GM20431 (cell line): ENCODE results near the gene THTPA.

Experiments
- in situ Hi-C: fragments of 300-500 bp; cut with MseI, MboI; formaldehyde crosslinking; loops from one replicate; pipeline ENCODE4 v1.15.0; 2020; ENCODE audit warnings: low sequenced_read_pairs; ENCODE audit not compliant: unreplicated experiment

Gene THTPA

DNA sequence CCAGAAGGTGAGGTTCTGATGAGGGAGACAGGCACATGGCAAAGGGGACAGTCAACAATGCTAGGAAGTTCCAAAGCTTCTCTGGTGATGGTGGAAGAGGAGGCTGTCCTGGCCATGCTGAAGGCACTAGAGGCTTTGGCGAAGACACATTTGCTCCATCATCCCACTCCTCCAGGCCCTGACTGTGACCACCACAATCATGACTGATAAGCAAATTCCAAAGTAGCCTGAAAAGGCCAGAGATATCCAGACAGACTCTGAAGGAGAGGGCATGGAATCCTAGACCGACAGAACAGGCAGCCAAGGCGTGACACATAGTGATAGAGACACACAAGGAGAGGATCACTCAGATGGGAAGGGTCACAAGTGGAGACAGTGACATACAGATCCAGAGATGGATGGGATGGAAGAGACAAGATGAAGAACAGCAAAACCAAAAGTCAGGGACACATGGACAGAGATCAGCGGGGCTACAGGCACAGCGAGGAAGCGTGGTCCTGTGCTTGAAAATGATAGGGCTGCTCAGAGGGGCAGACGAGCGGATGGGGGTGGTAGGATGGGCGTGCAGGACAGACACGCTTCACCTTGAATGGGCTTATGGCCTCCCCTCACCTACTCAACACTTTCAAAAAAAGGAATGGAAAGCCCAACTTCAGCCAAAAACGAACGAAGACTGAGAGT is 5.8 kb upstream of the THTPA start:
- in situ Hi-C loops, result no loop called here

DNA sequence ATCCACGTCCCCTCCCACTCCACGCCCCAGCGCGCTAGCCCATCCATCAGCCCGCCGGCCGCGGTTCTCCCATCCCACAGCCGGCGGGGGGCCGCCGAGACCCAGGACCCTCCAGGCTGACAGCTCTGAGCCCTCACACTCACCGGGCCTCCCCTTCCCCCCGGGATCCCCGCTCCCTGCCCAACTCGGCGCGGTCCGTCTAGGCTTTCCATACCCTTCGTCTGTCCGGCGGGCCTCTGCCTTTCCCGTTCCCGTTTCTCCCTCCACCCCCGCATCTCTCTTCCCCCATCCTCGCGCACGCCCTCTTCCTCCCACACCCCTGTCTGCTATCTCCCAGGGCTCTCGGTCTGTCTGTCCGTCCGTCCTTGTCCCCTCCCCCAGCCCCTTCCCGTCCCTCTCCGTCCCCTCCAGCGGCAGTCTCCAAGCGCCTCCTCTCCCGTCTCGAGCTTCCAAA is 5.2 kb upstream of the THTPA start:
- in situ Hi-C loops, result no loop called here

DNA sequence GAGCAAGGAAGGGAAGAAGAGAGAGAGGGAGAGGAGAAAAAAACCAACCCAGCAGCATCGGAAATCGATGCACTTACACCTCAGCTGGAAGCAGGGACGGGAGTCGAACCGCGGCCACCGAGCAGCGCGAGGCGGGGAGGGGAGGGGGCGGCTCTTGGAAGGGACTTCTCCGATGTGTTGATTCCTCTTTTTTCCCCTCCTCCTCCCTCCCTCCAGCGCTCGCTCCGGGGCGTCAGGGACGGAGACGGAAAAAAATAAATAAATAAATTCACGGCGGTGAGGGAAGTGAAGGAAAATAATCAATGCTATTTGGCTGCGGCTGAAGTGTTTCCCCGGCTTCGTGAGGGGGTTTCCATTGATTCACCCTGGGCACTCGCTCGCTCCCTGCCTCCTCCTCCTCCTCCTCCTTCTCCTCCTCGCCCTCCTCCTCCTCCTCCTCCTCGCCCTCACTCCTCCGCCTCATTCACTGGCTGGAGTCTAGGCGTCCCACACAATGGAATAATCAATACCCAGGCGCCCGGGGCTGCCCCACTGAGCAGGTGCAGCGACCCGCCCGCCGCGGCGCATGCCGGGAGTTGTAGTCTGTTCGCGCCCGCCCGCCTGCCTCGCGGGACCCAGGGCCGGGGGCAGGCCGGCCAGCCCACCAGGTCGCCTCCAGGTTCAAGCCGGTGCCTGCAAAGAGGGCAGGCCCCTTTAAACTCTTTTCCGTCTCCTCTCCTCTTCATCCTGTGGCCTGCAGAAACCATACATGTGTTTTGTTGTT is 4.6 kb upstream of the THTPA start, which contains the start of gene ZFHX2:
TSS of gene ZFHX2 (minus strand) at position 500 of the 763 bp plus-strand sequence. CDS start 16,440 bp downstream, outside the sequence.
- in situ Hi-C loops, result no loop called here

DNA sequence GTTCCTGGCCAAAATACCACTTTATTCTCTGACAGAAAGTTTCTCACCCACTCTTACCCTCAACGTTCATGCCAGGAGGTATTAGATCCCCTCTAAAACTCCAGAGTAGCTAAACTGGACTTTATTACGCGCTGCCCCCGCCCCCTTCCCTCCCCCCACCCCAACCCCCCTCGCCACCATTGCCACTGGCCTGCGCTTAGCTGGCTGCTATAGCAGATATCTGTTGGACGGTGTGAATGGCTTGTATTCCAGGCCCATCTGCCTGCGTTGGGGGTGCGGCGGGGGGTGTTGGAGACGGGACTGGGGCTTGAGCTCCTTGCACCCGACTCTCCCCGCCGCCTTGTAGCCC is 564 bp upstream of the THTPA start:
- in situ Hi-C loops, result no loop called here

DNA sequence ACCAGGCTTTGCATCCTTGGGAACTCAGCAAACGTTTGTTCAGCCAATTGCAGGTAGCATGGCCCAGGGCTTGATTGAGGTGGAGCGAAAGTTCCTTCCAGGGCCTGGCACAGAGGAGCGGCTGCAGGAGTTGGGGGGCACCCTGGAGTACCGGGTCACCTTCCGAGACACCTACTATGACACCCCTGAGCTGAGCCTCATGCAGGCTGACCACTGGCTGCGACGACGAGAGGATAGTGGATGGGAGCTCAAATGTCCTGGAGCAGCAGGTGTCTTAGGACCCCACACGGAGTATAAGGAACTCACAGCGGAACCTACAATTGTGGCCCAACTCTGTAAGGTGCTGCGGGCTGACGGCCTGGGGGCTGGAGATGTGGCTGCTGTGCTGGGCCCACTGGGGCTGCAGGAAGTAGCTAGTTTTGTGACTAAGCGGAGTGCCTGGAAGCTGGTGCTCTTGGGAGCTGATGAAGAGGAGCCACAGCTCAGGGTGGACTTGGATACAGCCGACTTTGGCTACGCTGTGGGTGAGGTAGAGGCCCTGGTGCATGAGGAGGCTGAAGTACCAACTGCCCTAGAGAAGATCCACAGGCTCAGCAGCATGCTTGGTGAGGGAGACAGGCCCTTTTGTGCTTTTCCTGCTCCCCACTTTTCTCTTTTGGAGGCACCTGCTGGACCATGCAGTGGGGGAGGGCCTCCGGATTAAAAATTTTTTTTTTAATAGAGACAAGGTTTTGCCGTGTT is 799 bp downstream of the THTPA start:
- in situ Hi-C loops, result no loop called here

DNA sequence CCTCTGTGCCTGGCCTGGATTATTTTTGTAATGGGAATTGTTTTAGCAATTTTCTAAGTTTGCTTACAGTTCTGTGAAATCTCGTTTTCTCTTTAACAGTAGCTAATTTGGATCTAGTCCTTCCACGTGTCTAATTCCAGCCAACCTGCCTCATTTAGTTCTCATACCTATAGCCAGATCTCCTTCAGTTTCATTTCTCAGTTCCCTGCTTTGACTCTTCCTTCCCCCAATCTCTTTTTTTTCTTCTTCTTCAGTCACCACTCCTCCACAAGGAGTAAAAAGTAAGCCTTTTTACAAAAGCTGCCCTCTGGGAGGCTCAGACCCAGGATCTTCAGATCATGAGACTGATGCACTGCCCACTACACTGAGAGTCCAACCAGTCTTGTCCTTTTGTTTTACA is 1.4 kb downstream of the THTPA start:
- in situ Hi-C loops, result no loop called here

DNA sequence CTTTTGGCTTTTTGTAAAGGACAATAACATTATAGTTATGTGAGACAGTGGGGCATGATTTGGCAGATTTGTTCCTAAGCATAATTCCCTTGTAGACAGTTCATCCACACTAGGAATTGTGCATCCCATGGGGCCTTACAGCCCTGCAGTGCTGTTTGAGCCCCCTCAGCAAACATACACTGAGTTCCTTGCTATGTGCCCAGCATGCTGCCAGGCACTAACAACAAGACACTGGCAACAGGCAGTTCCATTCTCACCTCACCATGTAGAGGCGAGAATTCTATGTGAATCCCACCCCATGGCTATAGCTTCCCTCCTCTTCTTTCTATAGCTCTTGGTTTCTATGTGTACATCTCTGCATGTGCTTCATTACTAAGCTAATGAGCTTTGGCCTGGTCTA is 1.9 kb downstream of the THTPA start:
- in situ Hi-C loops, result no loop called here

DNA sequence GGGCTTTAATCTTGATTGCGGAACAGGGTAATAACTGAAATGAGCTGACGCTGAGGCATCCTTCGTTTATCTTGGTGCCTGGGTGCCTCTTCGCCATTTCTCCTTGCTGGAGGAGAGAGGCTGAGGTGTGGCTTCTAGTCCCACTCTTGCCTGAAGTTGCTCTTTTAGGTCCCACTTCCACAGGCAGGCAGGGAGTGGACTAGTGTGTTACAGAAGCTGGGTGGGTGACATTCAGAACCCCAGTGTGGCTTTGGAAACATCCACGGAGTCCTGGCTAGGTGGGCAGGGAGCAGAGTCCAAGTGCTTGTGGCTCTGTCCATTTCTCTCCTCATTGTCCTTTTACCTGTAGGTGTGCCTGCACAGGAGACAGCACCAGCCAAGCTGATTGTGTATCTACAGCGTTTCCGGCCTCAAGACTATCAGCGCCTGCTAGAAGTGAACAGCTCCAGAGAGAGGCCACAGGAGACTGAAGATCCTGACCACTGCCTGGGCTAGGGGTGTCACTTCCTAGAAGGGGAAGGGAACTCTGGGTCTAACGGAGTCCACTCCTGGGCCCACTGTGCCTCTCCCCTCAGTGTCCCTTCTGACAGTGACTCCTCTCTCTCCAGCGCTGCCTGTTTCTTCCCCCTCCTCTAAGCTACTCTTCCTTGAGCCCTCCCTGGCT is 2.4 kb downstream of the THTPA start:
- in situ Hi-C loops, result no loop called here

DNA sequence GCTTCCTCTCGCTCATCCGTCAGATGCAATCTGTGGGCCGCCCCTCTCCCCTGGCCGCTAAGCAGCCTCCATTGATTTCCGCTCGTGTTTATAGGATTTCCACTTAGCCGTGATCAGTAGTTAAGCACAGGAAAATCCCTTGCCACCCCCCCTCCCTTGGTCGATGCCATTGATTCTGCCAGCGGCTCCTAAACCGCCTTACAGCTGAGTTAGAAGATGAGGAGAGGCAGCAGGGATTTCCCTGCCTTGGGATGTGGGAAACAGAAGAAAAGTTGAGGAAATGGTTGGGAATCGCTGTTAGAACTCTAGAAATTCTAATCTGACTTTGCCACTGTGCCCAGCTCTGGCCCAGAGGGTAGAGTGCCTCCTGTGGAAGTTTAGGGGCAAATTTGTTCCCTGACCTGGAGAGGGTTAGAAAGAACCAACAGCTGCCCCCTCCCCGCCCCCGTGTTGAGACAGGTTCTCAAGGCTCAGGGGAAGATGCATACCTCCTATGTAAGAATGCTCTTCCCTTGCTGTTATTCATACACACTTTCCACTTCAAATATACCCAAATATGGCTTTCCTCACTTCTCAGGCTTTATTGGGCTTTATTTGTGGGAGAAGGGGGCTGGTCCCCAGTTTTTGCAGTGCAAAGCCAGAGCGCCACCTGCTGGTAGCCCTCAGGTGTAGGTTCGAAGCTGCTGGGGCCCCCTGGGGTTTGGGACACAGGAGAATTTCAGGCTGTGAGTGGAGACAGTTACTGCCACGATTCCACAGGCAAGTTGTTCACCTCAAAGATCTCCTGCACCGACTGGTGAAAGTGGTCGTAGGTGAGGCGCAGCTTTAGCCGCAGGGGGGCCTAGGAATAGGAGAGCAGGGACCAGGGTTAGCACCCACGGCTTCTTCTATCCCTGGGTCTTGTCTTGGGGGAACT is 3.2 kb downstream of the THTPA start:
- in situ Hi-C loops, result no loop called here

DNA sequence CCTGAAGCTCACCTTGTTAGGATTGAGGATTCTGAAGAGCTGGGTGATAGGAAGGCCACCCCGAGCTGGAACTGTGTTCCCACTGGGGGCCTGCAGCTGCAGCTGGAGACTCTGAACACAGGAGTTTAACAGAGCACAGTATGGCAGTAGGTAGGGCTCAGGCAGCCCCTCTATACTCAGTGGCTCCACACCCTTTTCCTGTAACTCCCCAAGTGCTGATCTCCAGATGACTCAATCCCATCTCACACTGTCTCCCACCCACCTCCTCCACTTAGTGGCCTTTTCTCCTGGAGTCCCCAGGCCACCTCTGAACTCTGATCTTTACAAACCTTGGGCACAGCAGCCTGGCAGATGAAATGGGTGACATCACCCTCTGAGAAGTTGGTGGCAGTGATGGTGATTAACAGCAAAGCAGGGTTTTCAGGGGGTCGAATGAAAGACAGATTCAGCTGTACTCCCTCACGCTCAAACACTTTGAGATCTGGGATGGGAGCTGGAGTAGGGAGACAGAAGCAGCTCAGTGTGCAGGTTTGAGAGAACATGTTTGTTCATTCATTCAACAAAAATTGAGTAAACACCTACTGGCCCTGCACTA is 4.0 kb downstream of the THTPA start:
- in situ Hi-C loops, result loop anchor here (10.0 kb wide), 1 partner anchor 85 kb away; no protein-coding TSS in a partner anchor

DNA sequence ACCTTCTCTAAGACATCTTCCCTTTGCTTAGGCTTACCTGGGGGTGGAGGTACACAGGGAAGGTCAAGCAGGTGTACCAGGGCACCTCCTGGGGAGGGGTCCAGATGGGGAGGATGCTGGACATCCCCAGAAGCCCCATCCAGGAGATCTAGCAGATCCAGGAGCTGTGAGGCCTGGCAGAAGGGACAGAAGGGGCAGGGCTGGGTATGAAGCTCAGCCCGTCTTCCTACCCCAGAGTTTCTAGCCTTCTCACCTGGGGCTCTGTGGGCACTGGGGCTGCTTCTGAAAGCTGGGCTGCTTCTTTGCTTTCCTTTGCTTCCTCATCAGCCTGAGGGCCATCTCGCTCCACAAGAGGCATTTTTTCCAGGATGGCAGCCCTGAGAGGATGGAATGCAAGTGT is 5.2 kb downstream of the THTPA start:
- in situ Hi-C loops, result loop anchor here (10.0 kb wide), 1 partner anchor 86 kb away; no protein-coding TSS in a partner anchor

DNA sequence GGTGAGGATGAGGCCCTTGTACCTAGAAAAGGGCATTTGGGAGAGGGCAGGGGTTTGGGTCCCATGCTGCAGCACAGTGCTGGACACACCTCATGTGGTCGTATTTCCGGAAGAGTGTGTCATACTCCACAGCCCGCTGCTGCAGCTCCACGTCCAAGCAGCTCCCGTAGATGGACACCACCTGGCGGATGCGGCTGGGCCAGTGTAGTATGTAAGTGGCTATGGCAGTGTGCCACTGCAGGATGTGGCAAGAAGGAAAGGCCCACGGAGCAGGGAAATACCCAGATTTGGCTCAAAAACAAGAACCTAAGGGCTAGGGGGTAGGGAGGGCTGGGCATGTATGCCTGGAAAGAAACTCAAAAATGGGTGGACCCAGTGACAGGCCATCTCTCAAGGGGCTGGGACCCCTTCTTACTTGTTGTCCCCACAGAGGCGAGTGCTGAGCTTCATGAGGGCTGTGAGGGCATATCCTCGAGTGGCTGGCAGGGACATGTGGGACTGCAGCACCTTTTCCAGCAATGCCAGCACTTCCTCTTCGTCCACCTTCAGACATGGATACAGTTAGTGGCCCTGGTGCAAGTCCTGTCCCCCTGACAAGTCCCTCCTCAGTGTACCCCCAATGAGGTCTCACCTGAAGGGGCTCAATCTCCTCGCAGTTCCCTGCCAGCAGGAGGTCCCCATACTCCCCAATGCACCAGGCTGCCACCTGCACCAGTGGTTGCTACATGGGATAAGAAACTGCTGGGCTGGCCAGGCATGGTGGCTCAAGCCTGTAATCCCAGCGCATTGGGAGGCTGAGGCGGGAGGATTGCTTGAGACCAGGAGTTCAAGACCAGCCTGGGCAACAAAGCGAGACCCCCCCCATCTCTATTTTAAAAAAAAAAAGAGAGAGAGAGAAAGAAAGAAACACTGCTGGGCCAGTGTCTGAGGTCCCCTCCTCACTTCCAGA is 6.1 kb downstream of the THTPA start:
- in situ Hi-C loops, result loop anchor here (10.0 kb wide), 1 partner anchor 87 kb away; no protein-coding TSS in a partner anchor

DNA sequence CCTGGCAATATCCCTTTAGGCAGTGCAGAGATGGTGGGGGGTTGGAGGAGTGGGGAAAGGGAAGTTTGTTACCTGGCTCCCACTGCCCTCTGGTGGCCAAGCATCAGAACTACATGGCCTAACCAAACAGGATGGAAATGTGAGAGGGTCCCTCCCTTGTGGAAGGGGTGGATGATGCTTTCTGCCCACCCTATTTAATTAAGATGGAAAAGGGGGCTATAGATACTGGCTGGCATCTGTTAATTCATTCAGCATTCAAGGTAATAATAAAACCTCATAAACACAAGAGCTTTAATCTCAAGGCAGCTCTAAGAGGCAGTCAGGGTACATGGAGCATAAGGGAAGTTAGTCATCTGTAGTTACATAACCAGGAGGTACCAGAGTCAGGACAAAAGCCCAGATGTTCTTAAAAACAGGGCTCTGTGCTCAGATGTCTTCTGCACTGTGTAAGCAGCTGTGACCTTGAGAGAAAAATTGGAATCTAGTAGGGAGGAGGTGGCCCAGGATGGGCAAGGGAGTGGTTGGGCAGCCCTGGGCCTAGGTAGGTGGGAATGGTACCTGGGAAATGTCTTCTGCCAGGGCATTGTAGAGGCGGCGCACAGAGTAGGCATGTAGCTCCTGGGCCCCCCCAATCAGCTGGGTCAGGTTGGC is 6.9 kb downstream of the THTPA start:
- in situ Hi-C loops, result loop anchor here (10.0 kb wide), 1 partner anchor 88 kb away; no protein-coding TSS in a partner anchor

DNA sequence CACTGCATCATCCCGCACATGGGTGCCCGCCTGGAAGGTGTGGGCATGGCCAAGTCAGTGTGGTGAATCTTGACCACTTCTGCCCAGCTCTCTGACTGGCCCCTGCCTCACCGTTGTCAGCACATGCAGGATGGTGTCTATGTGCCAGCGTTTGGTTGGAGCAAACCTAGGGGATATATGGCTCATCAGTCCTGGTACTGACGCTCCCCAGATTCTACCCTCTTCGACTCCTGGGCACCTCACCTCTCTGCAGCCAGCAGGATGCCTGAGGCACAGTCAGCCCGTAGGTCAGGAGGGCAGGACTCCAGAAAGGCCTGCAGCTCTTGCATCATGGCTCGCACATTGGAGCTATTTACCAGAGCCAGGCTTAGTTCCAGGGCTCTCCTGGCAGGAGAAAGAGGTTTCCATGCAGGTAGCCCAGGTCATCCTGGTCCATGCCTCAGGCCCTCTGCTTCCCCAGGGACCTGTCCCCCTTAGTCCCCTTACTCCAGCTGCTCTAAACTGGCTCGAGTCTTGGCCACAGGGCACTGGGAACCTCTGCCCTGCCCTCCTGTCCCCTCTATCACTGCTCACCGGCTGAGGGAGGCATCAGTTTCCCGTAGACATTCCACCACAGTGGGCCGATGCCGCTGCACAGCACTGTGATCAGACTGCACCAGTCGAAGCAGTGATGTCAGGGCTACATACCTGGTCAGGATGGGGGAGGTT is 7.6 kb downstream of the THTPA start:
- in situ Hi-C loops, result loop anchor here (10.0 kb wide), 1 partner anchor 89 kb away; no protein-coding TSS in a partner anchor

DNA sequence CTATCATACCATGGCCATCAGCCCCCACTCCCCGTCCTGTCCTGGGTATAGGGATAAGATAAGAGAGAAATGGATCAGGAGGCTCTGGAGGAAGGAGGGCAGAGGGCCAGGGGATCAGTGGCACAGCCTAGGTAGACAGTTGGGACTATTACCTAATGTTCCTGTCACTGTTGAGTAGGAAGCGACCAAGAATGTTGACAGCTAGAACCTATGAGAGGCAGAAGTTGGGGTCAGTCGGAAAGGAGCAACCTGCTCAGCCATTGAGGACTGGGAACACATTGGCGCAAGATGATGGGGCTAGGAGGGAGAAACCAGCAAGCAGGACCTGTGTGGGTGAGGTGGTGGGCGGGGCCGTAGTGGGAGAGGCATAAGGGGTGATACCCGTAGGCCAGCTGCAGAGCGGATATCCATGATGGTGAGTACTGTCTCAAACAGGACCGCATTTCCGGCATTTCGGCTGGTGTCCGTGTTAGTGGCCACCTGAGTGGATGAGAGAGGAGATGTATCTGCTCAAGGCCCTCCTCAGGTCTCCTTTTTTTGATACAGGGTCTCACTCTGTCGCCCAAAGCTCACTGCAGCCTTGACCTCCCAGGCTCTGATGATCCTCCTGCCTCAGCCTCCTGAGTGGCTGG is 8.2 kb downstream of the THTPA start:
- in situ Hi-C loops, result loop anchor here (10.0 kb wide), 1 partner anchor 89 kb away; no protein-coding TSS in a partner anchor

DNA sequence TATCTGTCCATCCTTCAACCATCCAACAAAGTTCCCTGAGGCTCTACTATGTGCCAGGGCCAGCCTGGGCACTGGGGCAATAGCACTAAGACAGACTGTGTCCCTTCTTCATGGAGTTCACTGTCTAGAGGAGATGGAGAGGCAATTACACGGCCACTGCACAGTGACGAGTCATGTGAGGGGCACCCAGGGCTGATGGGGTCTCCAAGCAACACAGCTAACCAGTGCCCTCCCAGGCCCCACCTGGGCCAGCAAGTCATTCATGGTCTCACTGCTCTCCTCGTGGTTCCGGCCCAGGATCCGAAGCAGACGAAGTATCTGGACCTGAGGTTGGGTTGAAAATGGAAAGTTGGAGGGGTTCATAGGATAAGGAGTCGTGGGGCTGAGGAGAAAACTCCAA is 8.8 kb downstream of the THTPA start:
- in situ Hi-C loops, result loop anchor here (10.0 kb wide), 1 partner anchor 90 kb away; no protein-coding TSS in a partner anchor
